HL-60 (cell line): ENCODE data around the gene EXOC4.

Experiments used
- POLR2AphosphoS5 ChIP-seq: IDR thresholded peaks from 2 replicates; pipeline ENCODE4 v1.6.1; 2012; ENCODE audit warnings: low read depth
- TF ChIP-seq, protein P1 (sequence below): IDR thresholded peaks from one replicate; pipeline ENCODE4 v1.5.1; 2011; ENCODE audit warnings: low read length, control low read depth, inconsistent platforms; ENCODE audit not compliant: insufficient read depth

DNA sequence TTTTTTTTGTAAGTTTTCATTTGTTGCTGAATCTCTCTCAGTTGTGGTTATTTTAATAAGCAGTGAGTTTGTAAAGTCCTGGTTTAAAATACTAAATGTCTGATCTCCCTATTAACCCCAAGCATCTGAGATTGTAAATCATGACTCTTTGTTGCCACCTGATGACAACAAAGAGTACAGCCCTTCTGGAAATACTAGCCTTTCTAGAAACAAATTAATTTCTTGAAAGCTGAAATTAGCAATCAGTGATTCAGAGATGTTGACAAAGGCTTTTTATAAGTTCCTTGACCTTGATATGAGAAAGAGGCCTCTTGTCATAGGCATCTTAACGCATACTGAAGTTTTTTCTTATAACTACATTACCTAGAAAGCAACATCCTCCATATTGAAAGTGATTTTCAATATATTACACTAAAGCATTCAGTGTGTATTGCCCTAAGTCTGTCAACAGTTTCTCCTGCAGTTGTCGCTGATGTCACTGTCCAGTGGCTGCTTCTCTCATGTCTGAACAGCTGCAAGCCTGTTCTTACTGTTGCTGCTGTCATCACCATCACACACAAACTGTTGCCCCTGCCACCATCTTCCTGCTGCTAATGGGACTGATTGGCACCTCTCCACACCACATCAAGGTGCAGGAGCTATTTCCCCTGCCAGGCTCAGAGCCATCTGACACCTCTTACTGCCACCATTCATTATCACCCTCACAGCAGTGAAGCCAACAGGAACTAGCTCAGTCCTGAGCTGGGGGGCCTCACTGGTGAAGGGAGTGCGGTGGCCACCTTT, 779.1 kb downstream of the EXOC4 start:
- TF ChIP-seq, protein P1, sequence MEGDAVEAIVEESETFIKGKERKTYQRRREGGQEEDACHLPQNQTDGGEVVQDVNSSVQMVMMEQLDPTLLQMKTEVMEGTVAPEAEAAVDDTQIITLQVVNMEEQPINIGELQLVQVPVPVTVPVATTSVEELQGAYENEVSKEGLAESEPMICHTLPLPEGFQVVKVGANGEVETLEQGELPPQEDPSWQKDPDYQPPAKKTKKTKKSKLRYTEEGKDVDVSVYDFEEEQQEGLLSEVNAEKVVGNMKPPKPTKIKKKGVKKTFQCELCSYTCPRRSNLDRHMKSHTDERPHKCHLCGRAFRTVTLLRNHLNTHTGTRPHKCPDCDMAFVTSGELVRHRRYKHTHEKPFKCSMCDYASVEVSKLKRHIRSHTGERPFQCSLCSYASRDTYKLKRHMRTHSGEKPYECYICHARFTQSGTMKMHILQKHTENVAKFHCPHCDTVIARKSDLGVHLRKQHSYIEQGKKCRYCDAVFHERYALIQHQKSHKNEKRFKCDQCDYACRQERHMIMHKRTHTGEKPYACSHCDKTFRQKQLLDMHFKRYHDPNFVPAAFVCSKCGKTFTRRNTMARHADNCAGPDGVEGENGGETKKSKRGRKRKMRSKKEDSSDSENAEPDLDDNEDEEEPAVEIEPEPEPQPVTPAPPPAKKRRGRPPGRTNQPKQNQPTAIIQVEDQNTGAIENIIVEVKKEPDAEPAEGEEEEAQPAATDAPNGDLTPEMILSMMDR: no peak
- TF ChIP-seq POLR2AphosphoS5: no peak
